Uterus (tissue), 4 donors: ENCODE results near the gene CA4. TPM values are rescaled to one million over a fixed set of nuclear protein-coding genes. Genes with fewer than 3 reads are reported as not detected.

ENCODE experiments used
- DNase-seq, 2 donors: peaks; one replicate each; pipeline ENCODE4 v3.0.0-alpha.2; 2019 to 2020
- H3K27ac ChIP-seq, 2 donors: fragments of 200-600 bp; sonication (generic); 1 replicate in 1 of 2; 2 replicates in 1 of 2; pipeline ENCODE4 v1.5.1; 2016 to 2018
- H3K27me3 ChIP-seq, 2 donors: fragments of 200-600 bp; sonication (generic); one replicate each; pipeline ENCODE4 v1.5.1; 2018 to 2019; ENCODE audit warnings: control low read depth in 1 of 2
- H3K36me3 ChIP-seq, 2 donors: fragments of 200-600 bp; sonication (generic); one replicate each; pipeline ENCODE4 v1.5.1; 2019; ENCODE audit warnings: control low read depth in 1 of 2
- H3K4me1 ChIP-seq, 2 donors: fragments of 200-600 bp; sonication (generic); one replicate each; pipeline ENCODE4 v1.5.1; 2018 to 2019; ENCODE audit warnings: control low read depth in 1 of 2
- H3K4me3 ChIP-seq, 2 donors: fragments of 200-600 bp; sonication (generic); 1 replicate in 1 of 2; 2 replicates in 1 of 2; pipeline ENCODE4 v1.5.1; 2018 to 2019; ENCODE audit warnings: mild to moderate bottlenecking in 1 of 2
- H3K9me3 ChIP-seq, 2 donors: fragments of 200-600 bp; sonication (generic); one replicate each; pipeline ENCODE4 v1.5.1; 2019; ENCODE audit warnings: control low read depth in 1 of 2
- POLR2A ChIP-seq, 2 donors: fragments of 450-650 bp; IDR thresholded peaks; one replicate each; pipeline ENCODE4 v1.6.1; 2016; ENCODE audit warnings: antibody characterized with exemption in 2 of 2, mild to moderate bottlenecking in 1 of 2, moderate library complexity in 1 of 2
- intact Hi-C: fragments of 100-400 bp; cut with DNase I; formaldehyde crosslinking; loops from one replicate; pipeline ENCODE4 v1.15.1; 2023; ENCODE audit warnings: low total_unique reads
- total RNA-seq, 4 donors: library from RNA; depleted of rRNA in 3 of 4; stranded (reverse); fragments of >200 nt in 3 of 4; gene quantifications; one replicate each; pipeline versions ENCODE4 v1.1.0 to v1.2.4, GENCODE V29; 2014 to 2023
- TF ChIP-seq, protein P1 (sequence below), 4 experiments: fragments of 200-600 bp in 2 of 4; fragments of 450-650 bp in 2 of 4; sonication (generic) in 2 of 4; IDR thresholded peaks; one replicate each; pipeline ENCODE4 v1.5.1; 2016 to 2019; ENCODE audit warnings: antibody characterized with exemption in 4 of 4, mild to moderate bottlenecking in 2 of 4, moderate library complexity in 1 of 4
- donor health status: DM: yes; HTN: yes; CAD: no.

The CA4 gene
- total RNA-seq, 4 donors from 2014 or later, result 2.6 to 22.5 (median 11.0) TPM

DNA sequence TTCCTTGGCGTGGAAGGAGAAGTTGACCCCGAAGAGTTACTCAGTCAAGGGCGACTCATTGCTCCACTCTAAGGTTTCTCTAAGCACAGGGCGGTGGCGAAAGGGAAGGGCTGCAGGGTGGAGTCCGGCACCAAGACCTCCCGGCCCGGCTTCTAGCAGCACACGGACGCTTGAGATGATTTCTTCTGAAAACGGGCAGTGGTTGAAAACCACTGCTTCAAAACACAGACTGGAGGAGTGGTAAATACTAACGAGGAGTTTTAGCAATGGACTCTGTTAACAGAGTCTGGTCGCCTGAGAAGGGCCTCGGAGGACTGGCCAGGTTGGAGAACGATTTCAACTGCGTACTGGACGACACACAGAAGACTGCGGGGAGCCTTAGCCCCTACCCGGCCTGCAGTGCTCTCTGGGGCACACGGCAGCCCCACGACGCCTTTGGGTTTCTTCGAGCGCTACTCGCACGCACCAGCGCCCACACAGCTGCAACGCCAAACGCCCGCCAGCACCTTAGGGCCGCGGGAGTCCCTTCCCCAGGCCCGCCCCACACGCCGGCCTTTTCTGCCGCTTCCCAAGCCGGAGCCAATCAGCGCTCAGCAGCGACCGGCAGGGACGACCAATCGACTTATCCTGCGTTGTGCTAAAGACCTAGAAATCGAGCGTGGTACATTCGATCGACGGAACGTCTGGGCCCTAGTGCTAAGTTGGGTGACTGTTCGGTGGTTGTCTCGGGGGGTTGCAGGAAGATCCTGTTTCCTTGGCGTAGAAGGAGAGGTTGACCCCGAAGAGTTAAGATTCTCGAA, 14.4 kb upstream of the CA4 start:
- H3K36me3 ChIP-seq, result no peaks in the 10 kb centered on the region
- peaks cover 8 to 15% of the 10 kb centered on the region in 2 donors for H3K27me3 ChIP-seq
- intact Hi-C loops, result no loop called here
- DNase-seq, result peak; percentile 79 to 83
- peak overlapping the region; percentile 51 to 60 for H3K4me3 ChIP-seq
- TF ChIP-seq POLR2A (IDR thresholded peaks at IDR 0.05), result peak in 1 of 2 donors; percentile 52
- TF ChIP-seq, protein P1, sequence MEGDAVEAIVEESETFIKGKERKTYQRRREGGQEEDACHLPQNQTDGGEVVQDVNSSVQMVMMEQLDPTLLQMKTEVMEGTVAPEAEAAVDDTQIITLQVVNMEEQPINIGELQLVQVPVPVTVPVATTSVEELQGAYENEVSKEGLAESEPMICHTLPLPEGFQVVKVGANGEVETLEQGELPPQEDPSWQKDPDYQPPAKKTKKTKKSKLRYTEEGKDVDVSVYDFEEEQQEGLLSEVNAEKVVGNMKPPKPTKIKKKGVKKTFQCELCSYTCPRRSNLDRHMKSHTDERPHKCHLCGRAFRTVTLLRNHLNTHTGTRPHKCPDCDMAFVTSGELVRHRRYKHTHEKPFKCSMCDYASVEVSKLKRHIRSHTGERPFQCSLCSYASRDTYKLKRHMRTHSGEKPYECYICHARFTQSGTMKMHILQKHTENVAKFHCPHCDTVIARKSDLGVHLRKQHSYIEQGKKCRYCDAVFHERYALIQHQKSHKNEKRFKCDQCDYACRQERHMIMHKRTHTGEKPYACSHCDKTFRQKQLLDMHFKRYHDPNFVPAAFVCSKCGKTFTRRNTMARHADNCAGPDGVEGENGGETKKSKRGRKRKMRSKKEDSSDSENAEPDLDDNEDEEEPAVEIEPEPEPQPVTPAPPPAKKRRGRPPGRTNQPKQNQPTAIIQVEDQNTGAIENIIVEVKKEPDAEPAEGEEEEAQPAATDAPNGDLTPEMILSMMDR (IDR thresholded peaks at IDR 0.05), result peak in 1 of 4 experiments; percentile 30
- H3K4me1 ChIP-seq, result no peaks in the 10 kb centered on the region
- H3K27ac ChIP-seq, result peak overlapping the region; percentile 62 to 73
- H3K9me3 ChIP-seq, result no peaks in the 10 kb centered on the region

DNA sequence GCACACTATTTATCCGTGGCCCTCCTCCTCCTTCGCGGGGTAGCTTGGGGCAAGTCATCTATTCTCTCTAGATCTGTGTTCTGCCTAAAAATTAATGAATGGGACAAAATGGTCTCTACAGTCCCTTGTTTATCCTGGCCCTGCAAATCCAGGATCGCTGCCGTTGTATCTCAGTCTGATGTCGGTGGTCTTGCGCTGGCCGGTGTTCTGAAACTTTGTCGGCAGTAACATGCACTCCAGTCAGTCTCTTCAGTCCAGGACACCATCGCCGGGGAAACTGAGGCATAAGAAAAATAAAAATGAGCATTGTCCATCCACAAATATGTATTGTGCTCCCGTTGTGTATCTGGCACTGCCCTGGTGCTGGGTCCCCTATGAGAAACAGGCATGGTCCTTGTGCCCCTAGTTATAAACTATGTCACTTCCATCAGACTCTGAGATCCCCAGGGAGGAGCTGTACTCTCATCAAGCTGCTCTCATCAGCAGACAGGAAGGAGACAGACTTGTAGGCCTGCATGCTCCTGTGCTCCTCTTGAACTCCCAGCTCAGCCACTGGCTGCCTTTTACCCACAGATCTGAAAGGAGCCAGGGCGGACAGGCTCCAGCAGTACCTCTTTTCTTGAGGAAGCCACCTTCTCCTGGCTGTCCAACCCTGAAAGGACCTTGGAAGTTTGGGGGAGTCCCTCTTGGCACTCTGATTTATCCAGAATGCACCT, 13.7 kb upstream of the CA4 start:
- Histone ChIP-seq H3K36me3 (no peaks in the 10 kb centered on the region), H3K4me1 (no peaks in the 10 kb centered on the region), H3K4me3 (peak overlapping the region in 1 of 2 donors; percentile 60), H3K9me3 (no peaks in the 10 kb centered on the region), H3K27me3 (peaks cover 14 to 18% of the 10 kb centered on the region in 2 donors), H3K27ac (no peak overlapping the region)
- intact Hi-C loops, result no loop called here
- DNase-seq, result no peak
- TF ChIP-seq POLR2A (IDR thresholded peaks at IDR 0.05), result no peak
- TF ChIP-seq, protein P1 (IDR thresholded peaks at IDR 0.05), result no peak

- no peaks in the 10 kb centered on the region for H3K4me1 ChIP-seq
These were observed 12.0 kb upstream of the CA4 start for GRCh38 chr17:60137731-60138130.

GRCh38 chr17:60138769-60139437, 10.9 kb upstream of the CA4 start:
- no peaks in the 10 kb centered on the region for H3K4me1 ChIP-seq
- DNase-seq, result no peak
- H3K27ac ChIP-seq, result no peak overlapping the region
- H3K36me3 ChIP-seq, result no peaks in the 10 kb centered on the region
- intact Hi-C loops, result no loop called here
- no peak overlapping the region for H3K4me3 ChIP-seq
- no peak for TF ChIP-seq POLR2A (IDR thresholded peaks at IDR 0.05)
- TF ChIP-seq, protein P1 (IDR thresholded peaks at IDR 0.05), result no peak
- no peaks in the 10 kb centered on the region for H3K9me3 ChIP-seq
- H3K27me3 ChIP-seq, result peaks cover 20 to 21% of the 10 kb centered on the region in 2 donors

More at GRCh38 chr17:60137731-60138130, 12.0 kb upstream of the CA4 start:
- DNase-seq, result no peak
- H3K27me3 ChIP-seq, result peaks cover 20 to 21% of the 10 kb centered on the region in 2 donors
- H3K4me3 ChIP-seq, result no peak overlapping the region
- H3K27ac ChIP-seq, result no peak overlapping the region
- no peaks in the 10 kb centered on the region for H3K9me3 ChIP-seq
- H3K36me3 ChIP-seq, result no peaks in the 10 kb centered on the region
- TF ChIP-seq, protein P1 (IDR thresholded peaks at IDR 0.05), result no peak
- TF ChIP-seq POLR2A (IDR thresholded peaks at IDR 0.05), result no peak
- intact Hi-C loops, result no loop called here
